B cell (primary cell): ENCODE measurements around the gene TBRG4.

Source experiments
- EZH2 ChIP-seq: IDR thresholded peaks from 2 replicates; pipeline ENCODE4 v1.6.1; 2012; ENCODE audit warnings: borderline replicate concordance, low read depth, mild to moderate bottlenecking, moderate library complexity, low read length; ENCODE audit not compliant: insufficient read depth, poor library complexity, severe bottlenecking
- TF ChIP-seq, protein P1 (sequence below): fragments of 200-600 bp; IDR thresholded peaks from one replicate; pipeline ENCODE4 v1.8.0; 2022; ENCODE audit warnings: antibody characterized with exemption, mild to moderate bottlenecking

DNA sequence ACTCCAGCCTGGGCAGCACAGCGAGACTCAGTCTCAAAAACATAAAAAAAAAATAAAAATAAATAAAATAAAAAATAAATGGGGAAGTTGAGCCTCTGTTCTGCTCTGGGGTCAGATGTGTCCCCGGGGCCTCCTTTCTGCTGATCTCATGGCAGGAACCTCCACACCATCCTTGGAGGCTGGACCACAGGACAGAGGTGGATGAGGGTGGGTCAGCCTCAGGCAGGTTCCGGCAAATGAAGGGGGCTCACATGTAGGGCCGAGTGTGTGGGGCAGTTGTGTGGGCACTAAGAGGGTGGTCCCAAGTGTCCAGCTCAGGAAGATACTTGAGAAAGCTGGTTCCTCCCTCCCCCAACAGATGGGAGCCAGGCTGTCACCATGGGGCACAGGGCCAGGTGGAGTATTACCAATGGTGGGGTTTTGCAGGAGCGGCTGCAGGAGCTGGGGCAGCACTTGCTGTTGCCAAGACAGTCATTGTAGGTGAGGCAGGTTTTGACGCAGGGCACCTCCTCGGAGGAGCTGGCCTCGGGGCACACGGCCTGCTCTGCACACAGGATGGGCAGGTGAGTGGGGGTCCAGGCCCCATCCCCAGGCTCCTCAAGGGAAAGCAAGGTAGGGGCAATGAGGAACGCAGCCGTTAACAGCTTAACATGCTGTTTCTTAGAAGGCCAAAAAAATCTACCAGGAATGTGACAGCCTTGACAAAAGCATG lies 13.9 kb upstream of the TBRG4 start:
- TF ChIP-seq, protein P1, sequence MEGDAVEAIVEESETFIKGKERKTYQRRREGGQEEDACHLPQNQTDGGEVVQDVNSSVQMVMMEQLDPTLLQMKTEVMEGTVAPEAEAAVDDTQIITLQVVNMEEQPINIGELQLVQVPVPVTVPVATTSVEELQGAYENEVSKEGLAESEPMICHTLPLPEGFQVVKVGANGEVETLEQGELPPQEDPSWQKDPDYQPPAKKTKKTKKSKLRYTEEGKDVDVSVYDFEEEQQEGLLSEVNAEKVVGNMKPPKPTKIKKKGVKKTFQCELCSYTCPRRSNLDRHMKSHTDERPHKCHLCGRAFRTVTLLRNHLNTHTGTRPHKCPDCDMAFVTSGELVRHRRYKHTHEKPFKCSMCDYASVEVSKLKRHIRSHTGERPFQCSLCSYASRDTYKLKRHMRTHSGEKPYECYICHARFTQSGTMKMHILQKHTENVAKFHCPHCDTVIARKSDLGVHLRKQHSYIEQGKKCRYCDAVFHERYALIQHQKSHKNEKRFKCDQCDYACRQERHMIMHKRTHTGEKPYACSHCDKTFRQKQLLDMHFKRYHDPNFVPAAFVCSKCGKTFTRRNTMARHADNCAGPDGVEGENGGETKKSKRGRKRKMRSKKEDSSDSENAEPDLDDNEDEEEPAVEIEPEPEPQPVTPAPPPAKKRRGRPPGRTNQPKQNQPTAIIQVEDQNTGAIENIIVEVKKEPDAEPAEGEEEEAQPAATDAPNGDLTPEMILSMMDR: no peak
- TF ChIP-seq EZH2: no peak
